CD4-positive, alpha-beta T cell (primary cell): ENCODE results near the gene SYT6. TPM values are rescaled to one million over a fixed set of nuclear protein-coding genes. Genes with fewer than 3 reads are reported as not detected.

Experiments used
- ATAC-seq: fragments of 200-7000 bp; cut with Tn5 transposase; one replicate; pipeline ENCODE4 v1.10.0; 2022; ENCODE audit warnings: mild to moderate bottlenecking; ENCODE audit not compliant: poor library complexity
- CTCF ChIA-PET: fragments of 350-600 bp; sonication (Branson Sonifier 250); formaldehyde crosslinking; loops from one replicate; lab custom pipeline; 2021; ENCODE audit warnings: antibody characterized with exemption, inconsistent platforms; lab: Charles Lee
- POLR2A ChIA-PET: fragments of 350-600 bp; sonication (Branson Sonifier 250); formaldehyde crosslinking; loops from one replicate; lab custom pipeline; 2021; ENCODE audit warnings: antibody characterized with exemption, inconsistent platforms; lab: Charles Lee
- DNase-seq, 14 experiments: peaks; one replicate each; pipeline ENCODE4 v3.0.0-alpha.2; 2013 to 2020; ENCODE audit warnings: mixed read lengths in 2 of 14
- H3K27ac ChIP-seq, 2 donors: one replicate each; pipeline versions ENCODE4 v1.5.1 to v1.7.0; 2013; ENCODE audit warnings: low read length in 2 of 2, low read depth in 1 of 2, mild to moderate bottlenecking in 1 of 2
- H3K27me3 ChIP-seq, 2 experiments: 1 replicate in 1 of 2; 2 replicates in 1 of 2; pipeline versions ENCODE4 v1.6.1 to v1.7.0; 2013; ENCODE audit warnings: low read length in 2 of 2, control low read depth in 1 of 2, mild to moderate bottlenecking in 1 of 2, moderate library complexity in 1 of 2; ENCODE audit not compliant: insufficient read depth in 2 of 2, control insufficient read depth in 1 of 2
- H3K36me3 ChIP-seq: one replicate; pipeline ENCODE4 v1.6.1; 2013; ENCODE audit warnings: low read length, control low read depth; ENCODE audit not compliant: insufficient read depth
- H3K4me1 ChIP-seq: one replicate; pipeline ENCODE4 v1.6.1; 2013; ENCODE audit warnings: low read length, control low read depth; ENCODE audit not compliant: insufficient read depth
- H3K4me3 ChIP-seq: one replicate; pipeline ENCODE4 v1.5.1; 2013; ENCODE audit warnings: mild to moderate bottlenecking, low read length, moderate library complexity
- H3K9me3 ChIP-seq, 2 experiments: 1 replicate in 1 of 2; 2 replicates in 1 of 2; pipeline versions ENCODE4 v1.6.1 to v1.7.0; 2013; ENCODE audit warnings: low read length in 2 of 2, mild to moderate bottlenecking in 2 of 2, control low read depth in 1 of 2, moderate library complexity in 1 of 2; ENCODE audit not compliant: control insufficient read depth in 1 of 2, insufficient read depth in 1 of 2
- H3K27ac Mint-ChIP-seq: one replicate; pipeline ENCODE4 v1.8.0; 2020; ENCODE audit warnings: mixed read lengths
- H3K27me3 Mint-ChIP-seq: one replicate; pipeline ENCODE4 v1.8.0; 2021; ENCODE audit warnings: mixed read lengths
- H3K36me3 Mint-ChIP-seq: one replicate; pipeline ENCODE4 v1.8.0; 2021; ENCODE audit warnings: low read depth, mixed read lengths
- H3K4me1 Mint-ChIP-seq: one replicate; pipeline ENCODE4 v1.8.0; 2021; ENCODE audit warnings: low read depth, mixed read lengths
- H3K4me3 Mint-ChIP-seq: one replicate; pipeline ENCODE4 v1.8.0; 2020; ENCODE audit warnings: mild to moderate bottlenecking, mixed read lengths
- H3K9me3 Mint-ChIP-seq: one replicate; pipeline ENCODE4 v1.8.0; 2020; ENCODE audit warnings: mixed read lengths
- CTCF ChIP-seq: fragments of 200-600 bp; IDR thresholded peaks from one replicate; pipeline ENCODE4 v1.8.0; 2022; ENCODE audit warnings: antibody characterized with exemption, mild to moderate bottlenecking
- intact Hi-C, 2 experiments: fragments of 100-400 bp; cut with DNase I in 1 of 2; cut with micrococcal nuclease in 1 of 2; formaldehyde crosslinking; loops; one replicate each; pipeline versions ENCODE4 v1.15.1 to v1.9.0; 2023 to 2025; cut with DNase I, micrococcal nuclease
- total RNA-seq, 174 experiments: library from RNA in 2 of 174; stranded (reverse) in 2 of 174; gene quantifications; one replicate each; pipeline ENCODE4 v1.2.3 and lab custom pipeline; 2021 to 2026

SYT6 gene
- total RNA-seq, 2 experiments from 2014 or later = not detected

DNA sequence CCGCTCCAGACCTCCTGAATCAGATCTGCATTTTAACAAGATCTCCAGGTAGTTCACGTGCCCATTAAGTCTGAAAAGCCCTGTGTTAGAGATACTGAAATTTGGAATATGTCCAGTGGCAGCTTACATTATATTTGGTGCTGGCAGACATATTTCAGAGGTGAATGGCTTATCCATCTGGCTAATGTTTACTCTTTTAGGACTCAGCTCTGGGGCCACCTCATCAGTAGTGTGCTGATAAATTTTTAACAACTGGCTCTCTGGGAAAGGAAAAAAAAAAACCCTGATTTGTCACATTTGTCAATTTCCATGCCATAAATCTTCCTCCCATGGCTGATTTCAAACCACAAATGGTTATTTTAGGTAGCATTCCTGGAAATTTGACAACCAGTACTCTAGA lies 25.3 kb upstream of the SYT6 start:
- no peak for ATAC-seq
- TF ChIP-seq CTCF = no peak
- H3K36me3 ChIP-seq = no peaks in the 10 kb centered on the region
- intact Hi-C loops = no loop called here
- H3K27ac ChIP-seq = no peak overlapping the region
- ChIA-PET POLR2A (no interaction called here), CTCF (no interaction called here)
- H3K27ac Mint-ChIP-seq = no peak overlapping the region
- H3K4me1 Mint-ChIP-seq = no peaks in the 10 kb centered on the region
- H3K9me3 ChIP-seq = no peaks in the 10 kb centered on the region
- no peak for DNase-seq
- no peaks in the 10 kb centered on the region for H3K27me3 ChIP-seq
- no peak overlapping the region for H3K4me3 Mint-ChIP-seq
- H3K4me3 ChIP-seq = no peak overlapping the region
- no peaks in the 10 kb centered on the region for H3K4me1 ChIP-seq
- H3K9me3 Mint-ChIP-seq = no peaks in the 10 kb centered on the region
- H3K27me3 Mint-ChIP-seq = peaks cover 4% of the 10 kb centered on the region
- no peaks in the 10 kb centered on the region for H3K36me3 Mint-ChIP-seq

DNA sequence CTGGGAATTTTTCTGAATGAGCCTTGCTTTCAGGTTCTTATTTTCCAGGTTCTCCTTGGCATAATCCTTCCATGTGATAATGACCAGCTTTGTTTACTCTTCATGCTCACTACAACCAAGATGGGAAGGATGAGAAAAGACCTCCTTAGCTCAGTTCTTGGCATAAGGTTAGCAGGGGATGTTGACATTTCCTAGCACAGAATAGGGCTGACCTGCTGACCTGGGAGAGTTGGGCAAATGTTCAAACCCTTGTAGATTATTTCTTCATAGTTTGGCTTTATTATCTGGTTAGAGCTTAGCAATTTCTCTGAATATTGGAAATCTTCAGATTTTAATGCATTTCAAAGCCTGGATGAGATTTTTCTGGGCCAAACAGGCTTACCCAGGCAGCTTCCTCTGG lies 23.6 kb upstream of the SYT6 start:
- H3K4me3 ChIP-seq = no peak overlapping the region
- H3K27me3 ChIP-seq = no peaks in the 10 kb centered on the region
- no peaks in the 10 kb centered on the region for H3K4me1 Mint-ChIP-seq
- no peaks in the 10 kb centered on the region for H3K36me3 ChIP-seq
- intact Hi-C loops = no loop called here
- H3K4me1 ChIP-seq = no peaks in the 10 kb centered on the region
- no peaks in the 10 kb centered on the region for H3K9me3 Mint-ChIP-seq
- TF ChIP-seq CTCF = no peak
- no peak overlapping the region for H3K27ac Mint-ChIP-seq
- no peaks in the 10 kb centered on the region for H3K36me3 Mint-ChIP-seq
- ATAC-seq = no peak
- no peak for DNase-seq
- no peaks in the 10 kb centered on the region for H3K9me3 ChIP-seq
- H3K4me3 Mint-ChIP-seq = no peak overlapping the region
- H3K27me3 Mint-ChIP-seq = peaks cover 4% of the 10 kb centered on the region
- H3K27ac ChIP-seq = no peak overlapping the region
- POLR2A ChIA-PET = no interaction called here
- CTCF ChIA-PET = interaction anchor here (0.7 kb wide), 1 partner anchor 14 kb away, joined by 3 read pairs; no protein-coding TSS in a partner anchor

DNA sequence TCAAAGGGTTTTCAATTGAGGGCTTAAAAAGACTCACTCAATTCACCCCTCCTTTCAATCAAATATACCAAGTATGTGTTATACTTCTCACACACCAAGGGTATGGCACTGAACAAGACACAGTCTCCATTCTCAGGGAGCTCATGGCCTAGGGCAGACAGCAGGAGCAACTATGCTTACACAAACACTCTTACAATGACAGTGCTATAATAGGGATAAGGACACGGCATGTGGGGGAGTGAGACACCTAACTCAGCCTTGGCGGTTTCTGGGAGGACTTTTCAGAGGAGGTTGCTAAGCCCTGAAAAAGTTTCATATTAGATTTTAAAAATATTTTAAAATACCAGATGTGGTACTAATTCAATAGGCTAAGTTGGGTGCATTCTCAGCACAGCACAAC lies 22.7 kb upstream of the SYT6 start:
- intact Hi-C loops = no loop called here
- no peaks in the 10 kb centered on the region for H3K9me3 ChIP-seq
- Mint-ChIP-seq H3K27me3 (peaks cover 4% of the 10 kb centered on the region), H3K36me3 (no peaks in the 10 kb centered on the region), H3K9me3 (no peaks in the 10 kb centered on the region), H3K4me3 (no peak overlapping the region), H3K4me1 (no peaks in the 10 kb centered on the region), H3K27ac (no peak overlapping the region)
- H3K4me1 ChIP-seq = no peaks in the 10 kb centered on the region
- DNase-seq = no peak
- H3K36me3 ChIP-seq = no peaks in the 10 kb centered on the region
- ChIA-PET CTCF (no interaction called here), POLR2A (no interaction called here)
- no peak for ATAC-seq
- TF ChIP-seq CTCF = no peak
- no peak overlapping the region for H3K4me3 ChIP-seq
- no peak overlapping the region for H3K27ac ChIP-seq
- H3K27me3 ChIP-seq = no peaks in the 10 kb centered on the region
